Measurements from ENCODE around the gene DACT2. TPM values are rescaled to one million over a fixed set of nuclear protein-coding genes. Genes with fewer than 3 reads are reported as not detected.

DACT2 gene
- total and polyA plus RNA-seq, 2 of the 8 experiments (the other 6 are each of a cell fraction or from before 2014, with no cell fraction given): 2.9 to 3.1 TPM

DNA sequence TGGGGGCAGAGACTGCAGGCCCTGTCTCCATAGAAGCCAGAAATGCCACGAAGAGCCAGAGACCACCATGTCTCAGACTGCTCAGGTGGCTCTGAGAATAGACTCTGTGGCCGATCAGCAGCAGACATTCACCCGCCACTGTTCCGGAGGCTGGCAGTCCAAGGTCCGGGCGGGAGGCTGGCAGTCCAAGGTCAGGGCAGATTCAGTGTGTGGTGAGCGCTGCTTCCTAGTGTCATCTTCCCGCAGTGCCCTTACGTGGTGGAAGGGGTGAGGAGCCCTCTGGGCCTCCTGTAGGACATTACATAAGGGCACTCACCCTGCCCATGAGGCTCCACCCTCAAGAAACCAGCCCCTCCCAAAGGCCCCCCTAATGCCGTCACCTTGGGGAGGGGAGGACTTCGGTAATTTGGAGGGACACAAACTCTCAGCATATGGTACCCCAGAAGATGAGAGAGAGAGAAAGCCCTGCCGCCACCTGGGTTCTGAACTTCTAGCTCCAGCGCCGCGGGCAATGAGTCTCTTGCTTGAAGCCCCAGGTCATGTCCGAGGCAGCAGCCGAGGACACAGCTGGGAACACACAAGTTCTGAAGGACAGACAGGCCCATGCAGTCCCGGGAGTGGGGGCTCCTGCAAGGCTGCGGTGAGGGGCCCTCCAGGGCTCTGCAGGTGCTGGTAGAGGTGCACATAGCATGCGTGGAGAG is 36.4 kb downstream of the DACT2 start:
- no peaks in the 10 kb centered on the region for H3K79me1 ChIP-seq (ENCODE audit: low read depth, low read length)
- H3K36me3 ChIP-seq (ENCODE audit: control insufficient read depth in 2 of 4, insufficient read depth in 4 of 4, low read length in 3 of 4): no peaks in the 10 kb centered on the region
- no peak overlapping the region for H3K9ac ChIP-seq (replicated peaks in 1 of 4; ENCODE audit: extremely low read depth in 1 of 4, low read depth in 3 of 4, low read length in 3 of 4)
- no peak overlapping the region for H3K4me2 ChIP-seq (ENCODE audit: insufficient read depth in 1 of 2, low read depth in 2 of 2, low read length in 2 of 2)
- no peak overlapping the region for H3K4me3 ChIP-seq (ENCODE audit: extremely low read depth in 1 of 4, insufficient read depth in 2 of 4, low read depth in 3 of 4, low read length in 4 of 4)
- no peaks in the 10 kb centered on the region for H3K9me3 ChIP-seq (ENCODE audit: insufficient read depth in 2 of 2, low read depth in 1 of 2, low read length in 1 of 2)
- H2BK20ac ChIP-seq (ENCODE audit: low read length): no peak overlapping the region
- no peak overlapping the region for H4K5ac ChIP-seq (ENCODE audit: insufficient read length, low read depth, low read length)
- no peaks in the 10 kb centered on the region for H3K79me2 ChIP-seq (ENCODE audit: control insufficient read depth in 1 of 2, insufficient read depth in 2 of 2, low read length in 2 of 2)
- no peak overlapping the region for H2AK5ac ChIP-seq (ENCODE audit: low read depth, low read length)
- POLR2A ChIA-PET (ENCODE audit: partially characterized antibody): interaction anchor here (0.9 kb wide), 1 partner anchor 14 kb away, joined by 3 read pairs; no protein-coding TSS in a partner anchor
- H3K14ac ChIP-seq (ENCODE audit: insufficient read length): no peak overlapping the region
- H3K23me2 ChIP-seq (ENCODE audit: low read depth, low read length): no peaks in the 10 kb centered on the region
- no peak overlapping the region for H2BK5ac ChIP-seq (ENCODE audit: low read depth, low read length)
- H3K4me1 ChIP-seq (replicated peaks in 1 of 4; ENCODE audit: control insufficient read depth in 3 of 4, insufficient read depth in 4 of 4, low read length in 3 of 4): no peaks in the 10 kb centered on the region
- H3K27me3 ChIP-seq (replicated peaks in 1 of 4; ENCODE audit: control insufficient read depth in 3 of 4, extremely low read depth in 1 of 4, insufficient read depth in 3 of 4, low read length in 3 of 4): no peaks in the 10 kb centered on the region
- no peak overlapping the region for H3K27ac ChIP-seq (ENCODE audit: low read depth, low read length)
- DNase-seq (ENCODE audit: low read depth in 1 of 2, low spot score in 2 of 2): no peak
- no peak for FAIRE-seq
- H4K8ac ChIP-seq (ENCODE audit: extremely low read depth, insufficient read depth, low read length): no peak overlapping the region; the same call in 1 of the 2 replicates
- CTCF ChIA-PET (ENCODE audit: partially characterized antibody): no interaction called here
- H3K4ac ChIP-seq (replicated peaks; ENCODE audit: insufficient read length, low read depth, low read length): no peak overlapping the region
- 90% methylated on average over 15 of the region's 20 CpGs; no CpG with 5 or more reads in 1 of the 2 experiments for WGBS, 2 experiments (ENCODE audit: extremely low coverage in 1 of 2, insufficient coverage in 1 of 2, insufficient read length in 1 of 2, insufficient replicate concordance in 2 of 2, low coverage in 1 of 2, low lambda C conversion rate in 2 of 2, missing lambda C conversion rate in 1 of 2)
- no peak overlapping the region for H3K18ac ChIP-seq (ENCODE audit: extremely low read depth, low read length)
- H4K20me1 ChIP-seq (replicated peaks in 1 of 2; ENCODE audit: control insufficient read depth in 1 of 2, insufficient read depth in 2 of 2, low read length in 2 of 2): no peaks in the 10 kb centered on the region
- H2AFZ ChIP-seq (ENCODE audit: low read length): no peak overlapping the region
- no peak overlapping the region for H2BK12ac ChIP-seq (ENCODE audit: low read depth, low read length)
- no peak overlapping the region for H3K23ac ChIP-seq (ENCODE audit: insufficient read length)
- no peak overlapping the region for H2BK15ac ChIP-seq (ENCODE audit: low read length)
- H2BK120ac ChIP-seq (replicated peaks; ENCODE audit: low read depth, low read length): no peak overlapping the region
- no peak overlapping the region for H4K91ac ChIP-seq (replicated peaks; ENCODE audit: insufficient read length, low read length)
- no peak overlapping the region for H3K56ac ChIP-seq (replicated peaks; ENCODE audit: insufficient read length, low read depth, low read length)
